Activated B cell treated with CpG ODN at 0.5 μM for 24 hours (primary cell): ENCODE measurements around the gene RAD21L1. TPM values are rescaled to one million over a fixed set of nuclear protein-coding genes. Genes with fewer than 3 reads are reported as not detected.
A peak's percentile ranks its signal among the peaks of the same experiment; 100 is the strongest.

ENCODE experiments used
- ATAC-seq: fragments of 200-7000 bp; cut with Tn5 transposase; one replicate; pipeline ENCODE4 v1.10.0; 2021; ENCODE audit warnings: low read depth, mild to moderate bottlenecking, moderate library complexity
- CTCF ChIA-PET: fragments of 350-600 bp; sonication (Branson Sonifier 250); formaldehyde crosslinking; loops from one replicate; lab custom pipeline; 2021; ENCODE audit warnings: antibody characterized with exemption; lab: Charles Lee
- POLR2A ChIA-PET: fragments of 350-600 bp; sonication (Branson Sonifier 250); formaldehyde crosslinking; loops from one replicate; lab custom pipeline; 2021; ENCODE audit warnings: antibody characterized with exemption; lab: Charles Lee
- DNase-seq: peaks from one replicate; pipeline ENCODE4 v3.0.0; 2022
- H3K27ac Mint-ChIP-seq: one replicate; pipeline ENCODE4 v1.8.0; 2020; ENCODE audit warnings: mixed read lengths
- H3K27me3 Mint-ChIP-seq: one replicate; pipeline ENCODE4 v1.8.0; 2021; ENCODE audit warnings: mixed read lengths
- H3K36me3 Mint-ChIP-seq: one replicate; pipeline ENCODE4 v1.8.0; 2021; ENCODE audit warnings: low read depth, mixed read lengths
- H3K4me1 Mint-ChIP-seq: one replicate; pipeline ENCODE4 v1.8.0; 2021; ENCODE audit warnings: mixed read lengths
- H3K4me3 Mint-ChIP-seq: one replicate; pipeline ENCODE4 v1.8.0; 2020; ENCODE audit warnings: mild to moderate bottlenecking, mixed read lengths
- H3K9me3 Mint-ChIP-seq: one replicate; pipeline ENCODE4 v1.8.0; 2020; ENCODE audit warnings: mixed read lengths
- CTCF ChIP-seq: fragments of 200-600 bp; IDR thresholded peaks from one replicate; pipeline ENCODE4 v1.8.0; 2022; ENCODE audit warnings: antibody characterized with exemption, mild to moderate bottlenecking
- intact Hi-C: fragments of 100-400 bp; cut with micrococcal nuclease; formaldehyde crosslinking; loops from one replicate; pipeline ENCODE4 v1.15.1; 2024
- total RNA-seq: library from RNA; stranded (reverse); gene quantifications from 2 replicates; pipeline ENCODE4 v1.2.3, GENCODE V29; 2022

Gene RAD21L1
- total RNA-seq, 1 donor from 2014 or later = not detected

- H3K36me3 Mint-ChIP-seq = no peaks in the 10 kb centered on the region
- no peak overlapping the region for H3K27ac Mint-ChIP-seq
- ChIA-PET CTCF (interaction anchor here (0.9 to 1.6 kb wide), 2 partner anchors 41 to 59 kb away, joined by 3 read pairs; no protein-coding TSS in a partner anchor), POLR2A (no interaction called here)
- ATAC-seq (no peak), DNase-seq (no peak)
- H3K4me3 Mint-ChIP-seq = no peak overlapping the region
- intact Hi-C loops = no loop called here
- peaks cover 21% of the 10 kb centered on the region for H3K27me3 Mint-ChIP-seq
- no peaks in the 10 kb centered on the region for H3K4me1 Mint-ChIP-seq
- no peaks in the 10 kb centered on the region for H3K9me3 Mint-ChIP-seq
- TF ChIP-seq CTCF = no peak
These were observed 28.4 kb downstream of the RAD21L1 start for GRCh38 chr20:1254254-1254653.

- no peaks in the 10 kb centered on the region for H3K9me3 Mint-ChIP-seq
- no peak overlapping the region for H3K27ac Mint-ChIP-seq
- ATAC-seq = no peak
- no peaks in the 10 kb centered on the region for H3K4me1 Mint-ChIP-seq
- ChIA-PET CTCF (interaction anchor here (1.6 kb wide), 1 partner anchor 57 kb away, joined by 3 read pairs; no protein-coding TSS in a partner anchor), POLR2A (no interaction called here)
- H3K36me3 Mint-ChIP-seq = no peaks in the 10 kb centered on the region
- DNase-seq = no peak
- peaks cover 21% of the 10 kb centered on the region for H3K27me3 Mint-ChIP-seq
- TF ChIP-seq CTCF = no peak
- intact Hi-C loops = no loop called here
- H3K4me3 Mint-ChIP-seq = no peak overlapping the region
These were observed 29.8 kb downstream of the RAD21L1 start for GRCh38 chr20:1255675-1256074.

GRCh38 chr20:1263853-1264252, 38.0 kb downstream of the RAD21L1 start:
- ChIA-PET CTCF (no interaction called here), POLR2A (no interaction called here)
- Mint-ChIP-seq H3K36me3 (no peaks in the 10 kb centered on the region), H3K27ac (no peak overlapping the region), H3K9me3 (peaks cover 4% of the 10 kb centered on the region), H3K4me3 (no peak overlapping the region), H3K4me1 (peaks cover 12% of the 10 kb centered on the region), H3K27me3 (peaks cover 6% of the 10 kb centered on the region)
- DNase-seq = no peak
- ATAC-seq = no peak
- no peak for TF ChIP-seq CTCF
- intact Hi-C loops = no loop called here

GRCh38 chr20:1264727-1265126, 38.9 kb downstream of the RAD21L1 start:
- Mint-ChIP-seq H3K27me3 (peaks cover 6% of the 10 kb centered on the region), H3K27ac (no peak overlapping the region)
- CTCF ChIA-PET = no interaction called here

GRCh38 chr20:1265226-1265915, 39.5 kb downstream of the RAD21L1 start:
- ChIA-PET POLR2A (no interaction called here), CTCF (no interaction called here)
- intact Hi-C loops = no loop called here
- Mint-ChIP-seq H3K36me3 (no peaks in the 10 kb centered on the region), H3K9me3 (peaks cover 4% of the 10 kb centered on the region), H3K27ac (peak overlapping the region; percentile 36), H3K4me3 (peak overlapping the region; percentile 82), H3K27me3 (peaks cover 6% of the 10 kb centered on the region), H3K4me1 (peaks cover 12% of the 10 kb centered on the region)
- DNase-seq (no peak), ATAC-seq (no peak)
- TF ChIP-seq CTCF = no peak

More at GRCh38 chr20:1264727-1265126, 38.9 kb downstream of the RAD21L1 start:
- peaks cover 4% of the 10 kb centered on the region for H3K9me3 Mint-ChIP-seq
- peaks cover 12% of the 10 kb centered on the region for H3K4me1 Mint-ChIP-seq
- no peak for TF ChIP-seq CTCF
- DNase-seq = no peak
- no peaks in the 10 kb centered on the region for H3K36me3 Mint-ChIP-seq
- intact Hi-C loops = no loop called here
- POLR2A ChIA-PET = no interaction called here
- H3K4me3 Mint-ChIP-seq = no peak overlapping the region
- ATAC-seq = no peak
